Measurements from ENCODE around the gene CLRN2.

Gene CLRN2

GRCh38 chr4:17561195-17561909 lies 46.4 kb downstream of the CLRN2 start:
- H3K9me2 ChIP-seq (replicated peaks; ENCODE audit: control insufficient read depth, low read length): no peaks in the 10 kb centered on the region
- H3K4me3 ChIP-seq (ENCODE audit: low read length): no peak overlapping the region
- H3K27ac ChIP-seq (ENCODE audit: low read depth, low read length): no peak overlapping the region
- H3K4me1 ChIP-seq (ENCODE audit: control insufficient read depth, low read length): no peaks in the 10 kb centered on the region
- H3K79me2 ChIP-seq (ENCODE audit: control insufficient read depth, low read length): no peaks in the 10 kb centered on the region
- no peaks in the 10 kb centered on the region for H4K20me1 ChIP-seq (ENCODE audit: control insufficient read depth, insufficient read depth, low read depth, low read length)
- H3K36me3 ChIP-seq (ENCODE audit: control insufficient read depth, low read length): no peaks in the 10 kb centered on the region
- no peaks in the 10 kb centered on the region for H3F3A ChIP-seq (ENCODE audit: control insufficient read depth, insufficient read depth)
- no peaks in the 10 kb centered on the region for H3K27me3 ChIP-seq (ENCODE audit: control insufficient read depth, low read length)
- TF ChIP-seq EZH2phosphoT487 (IDR thresholded peaks at IDR 0.05; ENCODE audit: borderline replicate concordance, low read length): no peak
- no peak for TF ChIP-seq CTCF (IDR thresholded peaks at IDR 0.05; ENCODE audit: low read depth, low read length, poor library complexity, severe bottlenecking)
- H3K4me2 ChIP-seq (ENCODE audit: low read length): no peak overlapping the region
- no peaks in the 10 kb centered on the region for H3K9me3 ChIP-seq (ENCODE audit: control insufficient read depth, insufficient read depth, low read length)

- Histone ChIP-seq H4K20me1 (ENCODE audit: control insufficient read depth, insufficient read depth, low read depth, low read length) (no peaks in the 10 kb centered on the region), H3K79me2 (ENCODE audit: control insufficient read depth, low read length) (no peaks in the 10 kb centered on the region), H3K9me3 (ENCODE audit: control insufficient read depth, insufficient read depth, low read length) (no peaks in the 10 kb centered on the region), H3K4me2 (ENCODE audit: low read length) (no peak overlapping the region), H3K36me3 (ENCODE audit: control insufficient read depth, low read length) (no peaks in the 10 kb centered on the region), H3K9me2 (replicated peaks; ENCODE audit: control insufficient read depth, low read length) (no peaks in the 10 kb centered on the region), H3F3A (ENCODE audit: control insufficient read depth, insufficient read depth) (no peaks in the 10 kb centered on the region), H3K27ac (ENCODE audit: low read depth, low read length) (no peak overlapping the region), H3K27me3 (ENCODE audit: control insufficient read depth, low read length) (no peaks in the 10 kb centered on the region), H3K4me3 (ENCODE audit: low read length) (no peak overlapping the region), H3K4me1 (ENCODE audit: control insufficient read depth, low read length) (no peaks in the 10 kb centered on the region)
- TF ChIP-seq EZH2phosphoT487 (IDR thresholded peaks at IDR 0.05; ENCODE audit: borderline replicate concordance, low read length) (no peak), CTCF (IDR thresholded peaks at IDR 0.05; ENCODE audit: low read depth, low read length, poor library complexity, severe bottlenecking) (no peak)
These were observed 47.2 kb downstream of the CLRN2 start for GRCh38 chr4:17562157-17562556.

- Histone ChIP-seq H3K9me3 (ENCODE audit: control insufficient read depth, insufficient read depth, low read length) (no peaks in the 10 kb centered on the region), H3K27me3 (ENCODE audit: control insufficient read depth, low read length) (no peaks in the 10 kb centered on the region), H3K27ac (ENCODE audit: low read depth, low read length) (no peak overlapping the region), H4K20me1 (ENCODE audit: control insufficient read depth, insufficient read depth, low read depth, low read length) (no peaks in the 10 kb centered on the region), H3K9me2 (replicated peaks; ENCODE audit: control insufficient read depth, low read length) (no peaks in the 10 kb centered on the region), H3F3A (ENCODE audit: control insufficient read depth, insufficient read depth) (no peaks in the 10 kb centered on the region), H3K4me1 (ENCODE audit: control insufficient read depth, low read length) (no peaks in the 10 kb centered on the region), H3K4me3 (ENCODE audit: low read length) (no peak overlapping the region), H3K4me2 (ENCODE audit: low read length) (no peak overlapping the region), H3K79me2 (ENCODE audit: control insufficient read depth, low read length) (no peaks in the 10 kb centered on the region), H3K36me3 (ENCODE audit: control insufficient read depth, low read length) (no peaks in the 10 kb centered on the region)
- no peak for TF ChIP-seq EZH2phosphoT487 (IDR thresholded peaks at IDR 0.05; ENCODE audit: borderline replicate concordance, low read length)
- TF ChIP-seq CTCF (IDR thresholded peaks at IDR 0.05; ENCODE audit: low read depth, low read length, poor library complexity, severe bottlenecking): no peak
These were observed 50.9 kb downstream of the CLRN2 start for GRCh38 chr4:17565846-17566245.

Measured in DOHH2 (cell line).